ENCODE measurements around the gene ZFYVE16. TPM values are rescaled to one million over a fixed set of nuclear protein-coding genes. Genes with fewer than 3 reads are reported as not detected.

The ZFYVE16 gene
- total and polyA plus RNA-seq, 4 donors: 6.0 to 26.3 (median 11.6) TPM

GRCh38 chr5:80482578-80482977, 74.7 kb downstream of the ZFYVE16 start:
- DNase-seq (ENCODE audit: low spot score): no peak
- H3K36me3 ChIP-seq (ENCODE audit: control insufficient read depth in 4 of 4, insufficient read depth in 3 of 4, low read depth in 1 of 4, low read length in 3 of 4): peaks cover 0 to 5% (median 0%) of the 10 kb centered on the region in 4 donors
- H3K27ac ChIP-seq (ENCODE audit: low read depth in 1 of 2, low read length in 2 of 2): no peak overlapping the region
- no peak overlapping the region for H3K4me3 ChIP-seq (ENCODE audit: low read depth in 1 of 3, low read length in 3 of 3)
- no peaks in the 10 kb centered on the region for H3K9me3 ChIP-seq (ENCODE audit: control insufficient read depth in 4 of 4, low read length in 3 of 4)
- WGBS: 75% methylated on average over 4 of the region's 4 CpGs
- TF ChIP-seq MAX (IDR thresholded peaks at IDR 0.05) (no peak), ATF3 (IDR thresholded peaks at IDR 0.05) (no peak), ZBTB33 (IDR thresholded peaks at IDR 0.05) (no peak), JUND (IDR thresholded peaks at IDR 0.05) (no peak), CTCF (IDR thresholded peaks at IDR 0.05; ENCODE audit: low read depth, low read length, missing input control) (no peak), SP1 (IDR thresholded peaks at IDR 0.05) (no peak), FOXA1 (IDR thresholded peaks at IDR 0.05) (no peak), HNF4G (IDR thresholded peaks at IDR 0.05) (no peak)
- H3K4me1 ChIP-seq (ENCODE audit: control insufficient read depth in 4 of 4, insufficient read depth in 4 of 4, low read length in 3 of 4): peaks cover 1 to 8% (median 4%) of the 10 kb centered on the region in 4 donors
- H3K27me3 ChIP-seq (ENCODE audit: control insufficient read depth in 4 of 4, insufficient read depth in 4 of 4, low read length in 3 of 4): no peaks in the 10 kb centered on the region
- H3K9ac ChIP-seq (ENCODE audit: low read depth in 1 of 2, low read length in 2 of 2): no peak overlapping the region

- Histone ChIP-seq H3K4me1 (ENCODE audit: control insufficient read depth in 4 of 4, insufficient read depth in 4 of 4, low read length in 3 of 4) (peaks cover 1 to 14% (median 4%) of the 10 kb centered on the region in 4 donors), H3K4me3 (ENCODE audit: low read depth in 1 of 3, low read length in 3 of 3) (no peak overlapping the region), H3K9me3 (ENCODE audit: control insufficient read depth in 4 of 4, low read length in 3 of 4) (no peaks in the 10 kb centered on the region), H3K36me3 (ENCODE audit: control insufficient read depth in 4 of 4, insufficient read depth in 3 of 4, low read depth in 1 of 4, low read length in 3 of 4) (peaks cover 0 to 5% (median 0%) of the 10 kb centered on the region in 4 donors), H3K27me3 (ENCODE audit: control insufficient read depth in 4 of 4, insufficient read depth in 4 of 4, low read length in 3 of 4) (no peaks in the 10 kb centered on the region), H3K27ac (ENCODE audit: low read depth in 1 of 2, low read length in 2 of 2) (no peak overlapping the region), H3K9ac (ENCODE audit: low read depth in 1 of 2, low read length in 2 of 2) (no peak overlapping the region)
- TF ChIP-seq ZBTB33 (IDR thresholded peaks at IDR 0.05): no peak
- TF ChIP-seq FOXA1 (IDR thresholded peaks at IDR 0.05): no peak
- TF ChIP-seq SP1 (IDR thresholded peaks at IDR 0.05): no peak
- no peak for TF ChIP-seq CTCF (IDR thresholded peaks at IDR 0.05; ENCODE audit: low read depth, low read length, missing input control)
- TF ChIP-seq YY1 (IDR thresholded peaks at IDR 0.05): no peak
- TF ChIP-seq ATF3 (IDR thresholded peaks at IDR 0.05): no peak
- no peak for TF ChIP-seq FOXA2 (IDR thresholded peaks at IDR 0.05)
- TF ChIP-seq NR2F2 (IDR thresholded peaks at IDR 0.05): no peak
- TF ChIP-seq RXRA (IDR thresholded peaks at IDR 0.05): no peak
- no peak for TF ChIP-seq HNF4A (conservative IDR thresholded peaks at IDR 0.05)
- TF ChIP-seq GABPA (IDR thresholded peaks at IDR 0.05 in 1 of 2, conservative IDR thresholded peaks at IDR 0.05 in 1 of 2): no peak
- no peak for TF ChIP-seq JUND (IDR thresholded peaks at IDR 0.05)
- no peak for TF ChIP-seq EGR1 (IDR thresholded peaks at IDR 0.05; ENCODE audit: low read depth in 2 of 2)
- no peak for TF ChIP-seq HNF4G (IDR thresholded peaks at IDR 0.05)
- TF ChIP-seq MAX (IDR thresholded peaks at IDR 0.05): no peak
- no peak for TF ChIP-seq REST (IDR thresholded peaks at IDR 0.05)
- no peak for TF ChIP-seq RAD21 (IDR thresholded peaks at IDR 0.05)
- 97% methylated on average over 3 of the region's 3 CpGs for WGBS
- DNase-seq (ENCODE audit: low spot score): no peak
Observed at GRCh38 chr5:80483636-80484232, 75.9 kb downstream of the ZFYVE16 start.

All from liver (tissue), 9 donors.